ENCODE data around the gene HBP1. TPM values are rescaled to one million over a fixed set of nuclear protein-coding genes. Genes with fewer than 3 reads are reported as not detected.
A peak's percentile ranks its signal among the peaks of the same experiment; 100 is the strongest.

Gene HBP1
- total and polyA plus RNA-seq, 5 donors = 39.4 to 64.7 (median 43.0) TPM

- DNase-seq (no peak), ATAC-seq (no peak)
- H3K27me3 ChIP-seq (ENCODE audit: control insufficient read depth, insufficient read depth) = no peaks in the 10 kb centered on the region
- intact Hi-C loops (cut with DNase I) = no loop called here
- no peak overlapping the region for H3K27ac ChIP-seq (ENCODE audit: low read length)
- peaks cover 3% of the 10 kb centered on the region for H3K4me1 ChIP-seq (ENCODE audit: control insufficient read depth, insufficient read depth, low read length)
- 88% methylated on average over 4 of the region's 4 CpGs for WGBS
- H3K9me3 ChIP-seq (ENCODE audit: control insufficient read depth, low read length) = no peaks in the 10 kb centered on the region
- no peak overlapping the region for H3K4me3 ChIP-seq (ENCODE audit: low read length)
These were observed 16.9 kb downstream of the HBP1 start for GRCh38 chr7:107185716-107186115.

GRCh38 chr7:107186240-107186639, 17.4 kb downstream of the HBP1 start:
- no peak for DNase-seq
- Histone ChIP-seq H3K4me1 (ENCODE audit: control insufficient read depth, insufficient read depth, low read length) (peaks cover 1% of the 10 kb centered on the region), H3K27me3 (ENCODE audit: control insufficient read depth, insufficient read depth) (no peaks in the 10 kb centered on the region), H3K9me3 (ENCODE audit: control insufficient read depth, low read length) (no peaks in the 10 kb centered on the region), H3K4me3 (ENCODE audit: low read length) (no peak overlapping the region), H3K27ac (ENCODE audit: low read length) (no peak overlapping the region)
- intact Hi-C loops (cut with DNase I) = no loop called here
- WGBS = 95% methylated on average over 4 of the region's 4 CpGs
- ATAC-seq = no peak

- intact Hi-C loops (cut with DNase I) = no loop called here
- Histone ChIP-seq H3K4me1 (ENCODE audit: control insufficient read depth, insufficient read depth, low read length) (peaks cover 1% of the 10 kb centered on the region), H3K27me3 (ENCODE audit: control insufficient read depth, insufficient read depth) (no peaks in the 10 kb centered on the region), H3K27ac (ENCODE audit: low read length) (peak overlapping the region; percentile 52), H3K9me3 (ENCODE audit: control insufficient read depth, low read length) (no peaks in the 10 kb centered on the region), H3K4me3 (ENCODE audit: low read length) (no peak overlapping the region)
- DNase-seq = no peak
- no peak for ATAC-seq
- WGBS = 78% methylated on average over 2 of the region's 2 CpGs
These were observed 19.0 kb downstream of the HBP1 start for GRCh38 chr7:107187774-107188173.

GRCh38 chr7:107190090-107190489, 21.3 kb downstream of the HBP1 start:
- Histone ChIP-seq H3K4me3 (ENCODE audit: low read length) (no peak overlapping the region), H3K4me1 (ENCODE audit: control insufficient read depth, insufficient read depth, low read length) (peaks cover 1% of the 10 kb centered on the region), H3K9me3 (ENCODE audit: control insufficient read depth, low read length) (no peaks in the 10 kb centered on the region), H3K27me3 (ENCODE audit: control insufficient read depth, insufficient read depth) (no peaks in the 10 kb centered on the region), H3K27ac (ENCODE audit: low read length) (no peak overlapping the region)
- intact Hi-C loops (cut with DNase I) = no loop called here
- no peak for DNase-seq
- no peak for ATAC-seq
- WGBS = 96% methylated on average over 2 of the region's 2 CpGs

- intact Hi-C loops (cut with DNase I) = no loop called here
- H3K9me3 ChIP-seq (ENCODE audit: control insufficient read depth, low read length) = no peaks in the 10 kb centered on the region
- no peaks in the 10 kb centered on the region for H3K27me3 ChIP-seq (ENCODE audit: control insufficient read depth, insufficient read depth)
- ATAC-seq = no peak
- H3K27ac ChIP-seq (ENCODE audit: low read length) = no peak overlapping the region
- no peaks in the 10 kb centered on the region for H3K4me1 ChIP-seq (ENCODE audit: control insufficient read depth, insufficient read depth, low read length)
- 40% methylated on average over 1 of the region's 1 CpG for WGBS
- no peak for DNase-seq
- H3K4me3 ChIP-seq (ENCODE audit: low read length) = no peak overlapping the region
These were observed 25.2 kb downstream of the HBP1 start for GRCh38 chr7:107194052-107194451.

- intact Hi-C loops (cut with DNase I) = no loop called here
- Histone ChIP-seq H3K4me3 (ENCODE audit: low read length) (no peak overlapping the region), H3K27me3 (ENCODE audit: control insufficient read depth, insufficient read depth) (no peaks in the 10 kb centered on the region), H3K27ac (ENCODE audit: low read length) (no peak overlapping the region), H3K4me1 (ENCODE audit: control insufficient read depth, insufficient read depth, low read length) (no peaks in the 10 kb centered on the region), H3K9me3 (ENCODE audit: control insufficient read depth, low read length) (no peaks in the 10 kb centered on the region)
- 92% methylated on average over 10 of the region's 10 CpGs for WGBS
- no peak for DNase-seq
- no peak for ATAC-seq
These were observed 28.2 kb downstream of the HBP1 start for GRCh38 chr7:107196834-107197610.

GRCh38 chr7:107201795-107202450, 33.1 kb downstream of the HBP1 start:
- intact Hi-C loops (cut with DNase I) = loop anchor here in 3 of 4 donors (10.0 kb wide), 3 partner anchors 73 to 523 kb away; partner anchors contain the start of gene GPR22 (in 1 of the 3)
- Histone ChIP-seq H3K4me3 (ENCODE audit: low read length) (no peak overlapping the region), H3K27ac (ENCODE audit: low read length) (no peak overlapping the region), H3K9me3 (ENCODE audit: control insufficient read depth, low read length) (no peaks in the 10 kb centered on the region), H3K27me3 (ENCODE audit: control insufficient read depth, insufficient read depth) (no peaks in the 10 kb centered on the region), H3K4me1 (ENCODE audit: control insufficient read depth, insufficient read depth, low read length) (no peaks in the 10 kb centered on the region)
- ATAC-seq = peak; percentile 81 to 85
- 49% methylated on average over 4 of the region's 4 CpGs for WGBS
- peak; percentile 36 to 74 (median 61) for DNase-seq

GRCh38 chr7:107203607-107204006, 34.8 kb downstream of the HBP1 start:
- ATAC-seq (no peak), DNase-seq (no peak)
- Histone ChIP-seq H3K4me1 (ENCODE audit: control insufficient read depth, insufficient read depth, low read length) (peaks cover 7% of the 10 kb centered on the region), H3K9me3 (ENCODE audit: control insufficient read depth, low read length) (no peaks in the 10 kb centered on the region), H3K27me3 (ENCODE audit: control insufficient read depth, insufficient read depth) (no peaks in the 10 kb centered on the region), H3K4me3 (ENCODE audit: low read length) (no peak overlapping the region), H3K27ac (ENCODE audit: low read length) (no peak overlapping the region)
- intact Hi-C loops (cut with DNase I) = loop anchor here in 3 of 4 donors (10.0 kb wide), 3 partner anchors 71 to 521 kb away; partner anchors contain the start of gene GPR22 (in 1 of the 3)
- 93% methylated on average over 7 of the region's 7 CpGs for WGBS

GRCh38 chr7:107206136-107206535, 37.3 kb downstream of the HBP1 start:
- intact Hi-C loops (cut with DNase I) = loop anchor here in 3 of 4 donors (10.0 kb wide), 3 partner anchors 69 to 519 kb away; partner anchors contain the start of gene GPR22 (in 1 of the 3)
- Histone ChIP-seq H3K9me3 (ENCODE audit: control insufficient read depth, low read length) (no peaks in the 10 kb centered on the region), H3K4me3 (ENCODE audit: low read length) (no peak overlapping the region), H3K27ac (ENCODE audit: low read length) (no peak overlapping the region), H3K4me1 (ENCODE audit: control insufficient read depth, insufficient read depth, low read length) (peaks cover 7% of the 10 kb centered on the region), H3K27me3 (ENCODE audit: control insufficient read depth, insufficient read depth) (no peaks in the 10 kb centered on the region)
- 97% methylated on average over 6 of the region's 6 CpGs for WGBS
- ATAC-seq = no peak
- no peak for DNase-seq

- intact Hi-C loops (cut with DNase I) = loop anchor here in 3 of 4 donors (10.0 kb wide), 3 partner anchors 68 to 518 kb away; partner anchors contain the start of gene GPR22 (in 1 of the 3)
- ATAC-seq = no peak
- 56% methylated on average over 3 of the region's 3 CpGs for WGBS
- no peaks in the 10 kb centered on the region for H3K27me3 ChIP-seq (ENCODE audit: control insufficient read depth, insufficient read depth)
- H3K27ac ChIP-seq (ENCODE audit: low read length) = no peak overlapping the region
- DNase-seq = no peak
- H3K9me3 ChIP-seq (ENCODE audit: control insufficient read depth, low read length) = no peaks in the 10 kb centered on the region
- H3K4me3 ChIP-seq (ENCODE audit: low read length) = no peak overlapping the region
- peaks cover 7% of the 10 kb centered on the region for H3K4me1 ChIP-seq (ENCODE audit: control insufficient read depth, insufficient read depth, low read length)
These were observed 37.9 kb downstream of the HBP1 start for GRCh38 chr7:107206706-107207105.

- H3K27me3 ChIP-seq (ENCODE audit: control insufficient read depth, insufficient read depth) = no peaks in the 10 kb centered on the region
- intact Hi-C loops (cut with DNase I) = loop anchor here in 3 of 4 donors (10.0 kb wide), 3 partner anchors 67 to 517 kb away; partner anchors contain the start of gene GPR22 (in 1 of the 3)
- ATAC-seq (no peak), DNase-seq (no peak)
- no peaks in the 10 kb centered on the region for H3K9me3 ChIP-seq (ENCODE audit: control insufficient read depth, low read length)
- peak overlapping the region; percentile 51 for H3K27ac ChIP-seq (ENCODE audit: low read length)
- WGBS = 92% methylated on average over 5 of the region's 5 CpGs
- H3K4me1 ChIP-seq (ENCODE audit: control insufficient read depth, insufficient read depth, low read length) = peaks cover 7% of the 10 kb centered on the region
- H3K4me3 ChIP-seq (ENCODE audit: low read length) = no peak overlapping the region
These were observed 38.7 kb downstream of the HBP1 start for GRCh38 chr7:107207459-107207858.
